Calu3 (cell line): ENCODE measurements around the gene MOV10. TPM values are rescaled to one million over a fixed set of nuclear protein-coding genes. Genes with fewer than 3 reads are reported as not detected.

ENCODE experiments used
- BruUV-seq: library from RNA; stranded (reverse); fragments of 400-500 nt; replicated peaks from 2 replicates; lab custom pipeline; 2021; lab: Mats Ljungman, UMichigan
- CTCF ChIA-PET: fragments of 300-600 bp; sonication (Branson Sonifier 250); formaldehyde crosslinking; loops from one replicate; lab custom pipeline; 2022; ENCODE audit warnings: antibody characterized with exemption; lab: Charles Lee
- DNase-seq: peaks from one replicate; pipeline ENCODE4 v3.0.0; 2022
- H3K27ac Mint-ChIP-seq: one replicate; pipeline ENCODE4 v1.8.0; 2022; ENCODE audit warnings: mixed read lengths; ENCODE audit not compliant: unreplicated experiment
- H3K27me3 Mint-ChIP-seq: one replicate; pipeline ENCODE4 v1.8.0; 2022; ENCODE audit warnings: mixed read lengths; ENCODE audit not compliant: unreplicated experiment
- H3K36me3 Mint-ChIP-seq: one replicate; pipeline ENCODE4 v1.8.0; 2022; ENCODE audit warnings: mild to moderate bottlenecking, moderate library complexity, mixed read lengths; ENCODE audit not compliant: insufficient read depth, unreplicated experiment
- H3K4me1 Mint-ChIP-seq: one replicate; pipeline ENCODE4 v1.8.0; 2022; ENCODE audit warnings: mild to moderate bottlenecking, low read depth, mixed read lengths; ENCODE audit not compliant: unreplicated experiment
- H3K4me3 Mint-ChIP-seq: one replicate; pipeline ENCODE4 v1.8.0; 2022; ENCODE audit warnings: mild to moderate bottlenecking, low read depth, moderate library complexity, mixed read lengths; ENCODE audit not compliant: unreplicated experiment
- H3K9me3 Mint-ChIP-seq: one replicate; pipeline ENCODE4 v1.8.0; 2022; ENCODE audit warnings: low read depth, mixed read lengths; ENCODE audit not compliant: unreplicated experiment
- CTCF ChIP-seq: fragments of 200-600 bp; IDR thresholded peaks from one replicate; pipeline ENCODE4 v1.8.0; 2022; ENCODE audit warnings: antibody characterized with exemption; ENCODE audit not compliant: unreplicated experiment
- intact Hi-C: fragments of 100-400 bp; cut with micrococcal nuclease; formaldehyde crosslinking; loops from one replicate; pipeline ENCODE4 v1.10.0; 2022; ENCODE audit not compliant: unreplicated experiment
- total RNA-seq: library from RNA; stranded (reverse); gene quantifications from 2 replicates; pipeline ENCODE4 v1.2.3, GENCODE V29; 2022

MOV10 gene
- total RNA-seq, 1 experiment from 2014 or later = 71.4 TPM

- no peak for DNase-seq
- no peak overlapping the region for H3K27ac Mint-ChIP-seq
- no peaks in the 10 kb centered on the region for H3K27me3 Mint-ChIP-seq
- intact Hi-C loops = no loop called here
- peaks cover 19% of the 10 kb centered on the region for H3K36me3 Mint-ChIP-seq
- H3K4me1 Mint-ChIP-seq = peaks cover 19% of the 10 kb centered on the region
- H3K4me3 Mint-ChIP-seq = no peak overlapping the region
- no peaks in the 10 kb centered on the region for H3K9me3 Mint-ChIP-seq
- no TSS peak for BruUV-seq
- CTCF ChIA-PET = interaction anchor here (1.5 kb wide), 1 partner anchor 21 kb away, joined by 3 read pairs; the partner anchor contains the start of gene MOV10
- no peak for TF ChIP-seq CTCF
Observed at GRCh38 chr1:112695276-112695675, 20.8 kb downstream of the MOV10 start.

- TF ChIP-seq CTCF = no peak
- Mint-ChIP-seq H3K4me1 (peaks cover 31% of the 10 kb centered on the region), H3K27ac (no peak overlapping the region), H3K9me3 (no peaks in the 10 kb centered on the region), H3K4me3 (no peak overlapping the region), H3K27me3 (no peaks in the 10 kb centered on the region), H3K36me3 (peaks cover 34% of the 10 kb centered on the region)
- no peak for DNase-seq
- no TSS peak for BruUV-seq
- CTCF ChIA-PET = no interaction called here
- intact Hi-C loops = no loop called here
Observed at GRCh38 chr1:112696578-112697314, 22.3 kb downstream of the MOV10 start.

- DNase-seq = no peak
- no peak overlapping the region for H3K4me3 Mint-ChIP-seq
- H3K36me3 Mint-ChIP-seq = peaks cover 44% of the 10 kb centered on the region
- BruUV-seq = no TSS peak
- H3K9me3 Mint-ChIP-seq = no peaks in the 10 kb centered on the region
- H3K27ac Mint-ChIP-seq = no peak overlapping the region
- H3K4me1 Mint-ChIP-seq = peaks cover 39% of the 10 kb centered on the region
- intact Hi-C loops = no loop called here
- no peaks in the 10 kb centered on the region for H3K27me3 Mint-ChIP-seq
- no peak for TF ChIP-seq CTCF
- CTCF ChIA-PET = interaction anchor here (1.6 kb wide), 1 partner anchor 24 kb away, joined by 10 read pairs; the partner anchor contains the start of gene MOV10
Observed at GRCh38 chr1:112697781-112698201, 23.3 kb downstream of the MOV10 start.

- peaks cover 39% of the 10 kb centered on the region for H3K4me1 Mint-ChIP-seq
- CTCF ChIA-PET = interaction anchor here (1.6 kb wide), 1 partner anchor 25 kb away, joined by 10 read pairs; the partner anchor contains the start of gene MOV10
- BruUV-seq = no TSS peak
- intact Hi-C loops = no loop called here
- peaks cover 52% of the 10 kb centered on the region for H3K36me3 Mint-ChIP-seq
- H3K27ac Mint-ChIP-seq = peak overlapping the region; percentile 69
- H3K4me3 Mint-ChIP-seq = peak overlapping the region; percentile 21
- H3K27me3 Mint-ChIP-seq = no peaks in the 10 kb centered on the region
- DNase-seq = peak; percentile 69
- H3K9me3 Mint-ChIP-seq = no peaks in the 10 kb centered on the region
- no peak for TF ChIP-seq CTCF
Observed at GRCh38 chr1:112698366-112699310, 24.2 kb downstream of the MOV10 start.
